H1 (cell line): ENCODE results near the gene MYRIP. TPM values are rescaled to one million over a fixed set of nuclear protein-coding genes. Genes with fewer than 3 reads are reported as not detected.

ENCODE experiments used
- CTCF ChIA-PET: fragments of 300-600 bp; sonication (Branson Sonifier 250); formaldehyde crosslinking; loops from one replicate; lab custom pipeline; 2021; ENCODE audit not compliant: partially characterized antibody; lab: Charles Lee
- POLR2A ChIA-PET: fragments of 300-600 bp; sonication (Branson Sonifier 250); formaldehyde crosslinking; loops from one replicate; lab custom pipeline; 2021; ENCODE audit warnings: inconsistent platforms; ENCODE audit not compliant: partially characterized antibody; lab: Charles Lee
- DNase-seq, 2 experiments: peaks; one replicate each; pipeline versions ENCODE4 v3.0.0 to v3.0.0-alpha.2; 2010 to 2022; ENCODE audit warnings: low spot score in 2 of 2, low read depth in 1 of 2, mixed read lengths in 1 of 2
- FAIRE-seq: peaks from 2 replicates; lab custom pipeline; 2011; peaks lifted over from hg19 to GRCh38; lab: Jason Lieb, UNC
- H2AFZ ChIP-seq: 2 replicates; pipeline ENCODE4 v1.8.1; 2012; ENCODE audit warnings: low read length, inconsistent platforms
- H2AK5ac ChIP-seq: 2 replicates; pipeline ENCODE4 v1.6.1; 2013; ENCODE audit warnings: low read depth, low read length
- H2BK120ac ChIP-seq: replicated peaks from 2 replicates; pipeline ENCODE3; 2013; ENCODE audit warnings: low read depth, low read length, inconsistent platforms
- H2BK12ac ChIP-seq: 2 replicates; pipeline ENCODE4 v1.6.1; 2013; ENCODE audit warnings: low read depth, low read length
- H2BK15ac ChIP-seq: 2 replicates; pipeline ENCODE4 v1.6.1; 2013; ENCODE audit warnings: low read length
- H2BK20ac ChIP-seq: 2 replicates; pipeline ENCODE4 v1.6.1; 2013; ENCODE audit warnings: low read length
- H2BK5ac ChIP-seq: 2 replicates; pipeline ENCODE4 v1.6.1; 2013; ENCODE audit warnings: low read depth, low read length
- H3K14ac ChIP-seq: 2 replicates; pipeline ENCODE4 v1.6.1; 2013; ENCODE audit warnings: inconsistent platforms; ENCODE audit not compliant: insufficient read length
- H3K18ac ChIP-seq: 2 replicates; pipeline ENCODE4 v1.6.1; 2013; ENCODE audit warnings: low read length; ENCODE audit errors: extremely low read depth
- H3K23ac ChIP-seq: 2 replicates; pipeline ENCODE4 v1.6.1; 2013; ENCODE audit warnings: inconsistent platforms; ENCODE audit not compliant: insufficient read length
- H3K23me2 ChIP-seq: 2 replicates; pipeline ENCODE4 v1.6.1; 2013; ENCODE audit warnings: low read depth, low read length
- H3K27ac ChIP-seq: 2 replicates; pipeline ENCODE4 v1.6.1; 2011; ENCODE audit warnings: low read depth, low read length, inconsistent platforms
- H3K27me3 ChIP-seq, 4 experiments: replicated peaks in 1 of 4; 1 replicate in 1 of 4; 2 replicates in 3 of 4; pipeline versions ENCODE4 v1.6.1 to v1.8.1; 2011 to 2013; ENCODE audit warnings: low read length in 3 of 4, mild to moderate bottlenecking in 3 of 4, inconsistent platforms in 2 of 4, mixed read lengths in 2 of 4, moderate library complexity in 1 of 4; ENCODE audit not compliant: control insufficient read depth in 3 of 4, insufficient read depth in 3 of 4; ENCODE audit errors: extremely low read depth in 1 of 4
- H3K36me3 ChIP-seq, 4 experiments: 2 replicates each; pipeline versions ENCODE4 v1.6.1 to v1.8.1; 2011 to 2013; ENCODE audit warnings: mild to moderate bottlenecking in 4 of 4, low read length in 3 of 4, moderate library complexity in 2 of 4, control low read depth in 1 of 4, inconsistent platforms in 1 of 4; ENCODE audit not compliant: insufficient read depth in 4 of 4, control insufficient read depth in 2 of 4
- H3K4ac ChIP-seq: replicated peaks from 2 replicates; pipeline ENCODE3; 2013; ENCODE audit warnings: low read length, low read depth, mixed read lengths, inconsistent platforms; ENCODE audit not compliant: insufficient read length
- H3K4me1 ChIP-seq, 4 experiments: replicated peaks in 1 of 4; 1 replicate in 1 of 4; 2 replicates in 3 of 4; pipeline versions ENCODE4 v1.6.1 to v1.8.1; 2011 to 2013; ENCODE audit warnings: low read length in 3 of 4, inconsistent platforms in 2 of 4, mixed read lengths in 1 of 4; ENCODE audit not compliant: insufficient read depth in 4 of 4, control insufficient read depth in 3 of 4
- H3K4me2 ChIP-seq, 2 experiments: 2 replicates each; pipeline versions ENCODE4 v1.6.1 to v1.8.1; 2011 to 2013; ENCODE audit warnings: low read depth in 2 of 2, low read length in 2 of 2, control low read depth in 1 of 2, inconsistent platforms in 1 of 2, mild to moderate bottlenecking in 1 of 2; ENCODE audit not compliant: insufficient read depth in 1 of 2
- H3K4me3 ChIP-seq, 4 experiments: fragments of 200-600, 300-600 bp in 1 of 4; sonication (generic), shearing (Covaris generic), sonication (Bioruptor Twin) in 1 of 4; 2 replicates each; pipeline versions ENCODE4 v1.5.1 to v1.8.1; 2011 to 2016; ENCODE audit warnings: low read length in 4 of 4, low read depth in 3 of 4, control low read depth in 2 of 4, inconsistent platforms in 2 of 4, mild to moderate bottlenecking in 2 of 4, mixed read lengths in 1 of 4, moderate library complexity in 1 of 4; ENCODE audit not compliant: insufficient read depth in 2 of 4; ENCODE audit errors: extremely low read depth in 1 of 4
- H3K56ac ChIP-seq: replicated peaks from 2 replicates; pipeline ENCODE3; 2013; ENCODE audit warnings: low read depth, mild to moderate bottlenecking, mixed read lengths, low read length, inconsistent platforms; ENCODE audit not compliant: insufficient read length
- H3K79me1 ChIP-seq: 2 replicates; pipeline ENCODE4 v1.6.1; 2013; ENCODE audit warnings: low read depth, low read length, control low read depth
- H3K79me2 ChIP-seq, 2 experiments: 2 replicates each; pipeline versions ENCODE4 v1.6.1 to v1.8.1; 2012 to 2013; ENCODE audit warnings: low read length in 2 of 2, mild to moderate bottlenecking in 2 of 2, inconsistent platforms in 1 of 2; ENCODE audit not compliant: insufficient read depth in 2 of 2, control insufficient read depth in 1 of 2
- H3K9ac ChIP-seq, 4 experiments: replicated peaks in 1 of 4; 1 replicate in 1 of 4; 2 replicates in 3 of 4; pipeline versions ENCODE4 v1.6.1 to v1.8.1; 2011 to 2013; ENCODE audit warnings: low read depth in 3 of 4, low read length in 3 of 4, control low read depth in 2 of 4, mild to moderate bottlenecking in 2 of 4, moderate library complexity in 2 of 4, inconsistent platforms in 1 of 4; ENCODE audit errors: extremely low read depth in 1 of 4
- H3K9me3 ChIP-seq, 2 experiments: 2 replicates each; pipeline versions ENCODE4 v1.6.1 to v1.8.1; 2012 to 2013; ENCODE audit warnings: mild to moderate bottlenecking in 2 of 2, moderate library complexity in 2 of 2, control low read depth in 1 of 2, inconsistent platforms in 1 of 2, low read depth in 1 of 2, low read length in 1 of 2, mixed read lengths in 1 of 2; ENCODE audit not compliant: insufficient read depth in 2 of 2
- H4K20me1 ChIP-seq, 2 experiments: replicated peaks in 1 of 2; 2 replicates each; pipeline versions ENCODE3 to v1.8.1; 2011 to 2013; ENCODE audit warnings: inconsistent platforms in 2 of 2, low read length in 2 of 2, mild to moderate bottlenecking in 1 of 2; ENCODE audit not compliant: insufficient read depth in 2 of 2, control insufficient read depth in 1 of 2
- H4K5ac ChIP-seq: 2 replicates; pipeline ENCODE4 v1.6.1; 2013; ENCODE audit warnings: low read length, low read depth, mixed read lengths, inconsistent platforms; ENCODE audit not compliant: insufficient read length
- H4K8ac ChIP-seq: 2 replicates; pipeline ENCODE4 v1.8.0; 2013; ENCODE audit warnings: mild to moderate bottlenecking, moderate library complexity, low read length, inconsistent platforms; ENCODE audit not compliant: insufficient read depth; ENCODE audit errors: extremely low read depth
- H4K91ac ChIP-seq: replicated peaks from 2 replicates; pipeline ENCODE3; 2013; ENCODE audit warnings: low read length, mixed read lengths, inconsistent platforms; ENCODE audit not compliant: insufficient read length
- BACH1 ChIP-seq: IDR thresholded peaks from 2 replicates; pipeline ENCODE4 v1.6.1; 2012; ENCODE audit warnings: low read length, improper control_type of control experiment
- E2F6 ChIP-seq: IDR thresholded peaks from 2 replicates; pipeline ENCODE4 v1.6.1; 2012; ENCODE audit warnings: inconsistent platforms
- EP300 ChIP-seq, 2 experiments: IDR thresholded peaks; 1 replicate in 1 of 2; 2 replicates in 1 of 2; pipeline ENCODE4 v1.6.1; 2011 to 2012; ENCODE audit warnings: low read depth in 2 of 2, low read length in 2 of 2, mild to moderate bottlenecking in 2 of 2, borderline replicate concordance in 1 of 2, inconsistent platforms in 1 of 2, moderate library complexity in 1 of 2
- HDAC2 ChIP-seq, 2 experiments: fragments of 300-600 bp in 1 of 2; sonication (generic) in 1 of 2; IDR thresholded peaks; 2 replicates each; pipeline ENCODE4 v1.6.1; 2011 to 2012; ENCODE audit warnings: low read depth in 2 of 2, low read length in 2 of 2, mild to moderate bottlenecking in 2 of 2, moderate library complexity in 2 of 2, borderline replicate concordance in 1 of 2, inconsistent platforms in 1 of 2
- JUND ChIP-seq: IDR thresholded peaks from 2 replicates; pipeline ENCODE4 v1.6.1; 2011; ENCODE audit warnings: mild to moderate bottlenecking, improper control_type of control experiment, low read length
- MAX ChIP-seq: IDR thresholded peaks from 2 replicates; pipeline ENCODE4 v1.6.1; 2012; ENCODE audit warnings: inconsistent platforms
- POLR2A ChIP-seq, 2 experiments: IDR thresholded peaks; 1 replicate in 1 of 2; 2 replicates in 1 of 2; pipeline ENCODE4 v1.6.1; 2011; ENCODE audit warnings: low read depth in 2 of 2, low read length in 2 of 2, mild to moderate bottlenecking in 2 of 2; ENCODE audit errors: control extremely low read depth in 1 of 2
- RFX5 ChIP-seq: IDR thresholded peaks from 2 replicates; pipeline ENCODE4 v1.6.1; 2011; ENCODE audit warnings: low read depth, low read length, improper control_type of control experiment, borderline replicate concordance
- SP2 ChIP-seq: IDR thresholded peaks from 2 replicates; pipeline ENCODE4 v1.6.1; 2012; ENCODE audit warnings: mild to moderate bottlenecking, low read length, inconsistent platforms
- SRF ChIP-seq: IDR thresholded peaks from 2 replicates; pipeline ENCODE4 v1.6.1; 2011; ENCODE audit warnings: mild to moderate bottlenecking, low read depth, low read length, moderate library complexity
- SUZ12 ChIP-seq: fragments of 200-600 bp; sonication (generic); IDR thresholded peaks from 2 replicates; pipeline ENCODE4 v1.6.1; 2012; ENCODE audit warnings: mild to moderate bottlenecking, inconsistent platforms, low read length, moderate library complexity, mixed read lengths
- TBP ChIP-seq: IDR thresholded peaks from 2 replicates; pipeline ENCODE4 v1.6.1; 2011; ENCODE audit warnings: low read depth, low read length, improper control_type of control experiment
- ZNF274 ChIP-seq: IDR thresholded peaks from 2 replicates; pipeline ENCODE4 v1.7.0; 2012; ENCODE audit warnings: low read length, borderline replicate concordance; ENCODE audit errors: extremely low read depth
- WGBS, 2 experiments: shearing (Covaris generic) in 1 of 2; methylation state at CpG; one replicate each; pipeline versions ENCODE4 v1.1.6 to v1.1.7; 2013 to 2015; ENCODE audit warnings: low lambda C conversion rate in 2 of 2, mixed read lengths in 2 of 2, inconsistent platforms in 1 of 2, low coverage in 1 of 2, missing lambda C conversion rate in 1 of 2; ENCODE audit not compliant: insufficient replicate concordance in 2 of 2, insufficient coverage in 1 of 2, insufficient read length in 1 of 2; ENCODE audit errors: extremely low coverage in 1 of 2, missing lambda C conversion rate in 1 of 2; 5-methylcytosine and 5-hydroxymethylcytosine counted together
- polyA plus RNA-seq, 7 experiments: library from polyadenylated mRNA; depleted of rRNA in 3 of 7; stranded (reverse) in 5 of 7; unstranded in 2 of 7; fragments of >200 nt in 5 of 7; fragments of 200-250 nt in 2 of 7; gene quantifications; 1 replicate in 5 of 7; 2 replicates in 1 of 7; 4 replicates in 1 of 7; pipeline versions ENCODE4 v1.2.1 to v1.2.3, GENCODE V29; 2011 to 2013; ENCODE audit warnings: missing spikeins in 2 of 7, mixed read lengths in 2 of 7
- total RNA-seq: library from RNA; stranded (reverse); fragmentation: NEBNext Ultra II Directional; extraction: Animal tissue kit (Norgen Biotek cat#: 25700); gene quantifications from 2 replicates; pipeline ENCODE4 v1.2.1, GENCODE V29; 2021

The MYRIP gene
- total and polyA plus RNA-seq, 2 of the 8 experiments (the other 6 are each of a cell fraction or from before 2014, with no cell fraction given): 0.54 to 4.3 TPM

- H2AFZ ChIP-seq: no peak overlapping the region
- no peak overlapping the region for H4K8ac ChIP-seq
- H3K18ac ChIP-seq: no peak overlapping the region
- no peak overlapping the region for H2BK120ac ChIP-seq
- no peak overlapping the region for H4K91ac ChIP-seq
- H3K14ac ChIP-seq: no peak overlapping the region
- no peak overlapping the region for H4K5ac ChIP-seq
- no peak overlapping the region; a peak in 1 of 7 replicates for H3K9ac ChIP-seq
- no peaks in the 10 kb centered on the region for H3K79me2 ChIP-seq
- no peak overlapping the region for H2BK20ac ChIP-seq
- H3K56ac ChIP-seq: no peak overlapping the region
- no peaks in the 10 kb centered on the region for H3K9me3 ChIP-seq
- H3K4me1 ChIP-seq: 0 out of 7 replicates have a peak, but pooled peaks cover 0 to 2% (median 0%) of the 10 kb centered on the region in 4 experiments
- no peak overlapping the region for H2BK15ac ChIP-seq
- H2AK5ac ChIP-seq: no peak overlapping the region
- FAIRE-seq (no peak), DNase-seq (no peak)
- H3K27ac ChIP-seq: no peak overlapping the region
- H3K27me3 ChIP-seq: no peaks in the 10 kb centered on the region
- H3K23ac ChIP-seq: no peak overlapping the region
- ChIA-PET POLR2A (no interaction called here), CTCF (interaction anchor here (0.7 to 1.0 kb wide), 2 partner anchors 13 to 76 kb away, joined by 3 read pairs; no protein-coding TSS in a partner anchor)
- no peak overlapping the region for H2BK5ac ChIP-seq
- no peak overlapping the region for H3K4me2 ChIP-seq
- no peak overlapping the region for H2BK12ac ChIP-seq
- WGBS, 2 experiments: 89% methylated on average over 3 of the region's 3 CpGs; no CpG with 5 or more reads in 1 of the 2 experiments
- H3K79me1 ChIP-seq: no peaks in the 10 kb centered on the region
- no peak overlapping the region for H3K4me3 ChIP-seq
- H4K20me1 ChIP-seq: no peaks in the 10 kb centered on the region
- H3K4ac ChIP-seq: no peak overlapping the region
- no peaks in the 10 kb centered on the region for H3K36me3 ChIP-seq
- H3K23me2 ChIP-seq: no peaks in the 10 kb centered on the region; the same call in 1 of the 2 replicates
- TF ChIP-seq TBP: no peak
- TF ChIP-seq SRF: no peak
- no peak for TF ChIP-seq EP300 (IDR thresholded peaks at IDR 0.05; ENCODE audit: borderline replicate concordance in 1 of 2, low read depth in 2 of 2, low read length in 2 of 2)
- no peak for TF ChIP-seq JUND
- no peak for TF ChIP-seq MAX
- no peak for TF ChIP-seq HDAC2 (IDR thresholded peaks at IDR 0.05; ENCODE audit: borderline replicate concordance in 1 of 2, low read depth in 2 of 2, low read length in 2 of 2)
- no peak for TF ChIP-seq BACH1
- TF ChIP-seq SP2: no peak
- TF ChIP-seq SUZ12: no peak
- TF ChIP-seq E2F6: no peak
- TF ChIP-seq POLR2A (IDR thresholded peaks at IDR 0.05; ENCODE audit: control extremely low read depth in 1 of 2, low read depth in 2 of 2, low read length in 2 of 2): no peak
- TF ChIP-seq ZNF274: no peak
- TF ChIP-seq RFX5: no peak
Measured at GRCh38 chr3:39978308-39978707, 168.9 kb downstream of the MYRIP start.
